Psoas muscle (tissue), 8 donors: Measurements from ENCODE around the gene YPEL3. TPM values are rescaled to one million over a fixed set of nuclear protein-coding genes. Genes with fewer than 3 reads are reported as not detected.

Experiments used
- ATAC-seq, 4 donors: fragments of 200-7000 bp; cut with Tn5 transposase; one replicate each; pipeline ENCODE4 v1.9.1; 2020; ENCODE audit warnings: moderate library complexity in 3 of 4, mild to moderate bottlenecking in 2 of 4
- DNase-seq, 2 donors: peaks; one replicate each; pipeline ENCODE4 v3.0.0-alpha.2; 2020
- H3K27ac ChIP-seq: fragments of 200-600 bp; one replicate; pipeline ENCODE4 v1.8.0; 2022
- H3K27me3 ChIP-seq, 3 donors: fragments of 200-600 bp in 1 of 3; one replicate each; pipeline versions ENCODE4 v1.6.1 to v1.8.0; 2013 to 2022; ENCODE audit warnings: low read length in 2 of 3, mild to moderate bottlenecking in 2 of 3, moderate library complexity in 1 of 3; ENCODE audit not compliant: insufficient read depth in 3 of 3
- H3K36me3 ChIP-seq, 2 donors: fragments of 200-600 bp in 1 of 2; one replicate each; pipeline versions ENCODE4 v1.6.1 to v1.8.0; 2013 to 2022; ENCODE audit warnings: low read depth in 1 of 2, mild to moderate bottlenecking in 1 of 2, moderate library complexity in 1 of 2; ENCODE audit not compliant: insufficient read depth in 1 of 2
- H3K4me1 ChIP-seq: fragments of 200-600 bp; one replicate; pipeline ENCODE4 v1.8.0; 2022
- H3K4me3 ChIP-seq: fragments of 200-600 bp; one replicate; pipeline ENCODE4 v1.8.0; 2022; ENCODE audit warnings: mild to moderate bottlenecking
- H3K9me3 ChIP-seq: fragments of 200-600 bp; one replicate; pipeline ENCODE4 v1.8.0; 2022
- CTCF ChIP-seq: fragments of 200-600 bp; IDR thresholded peaks from one replicate; pipeline ENCODE4 v1.8.0; 2022; ENCODE audit warnings: antibody characterized with exemption
- WGBS, 3 donors: extraction: QIAGEN DNeasy Blood & Tissue Kit; methylation state at CpG; one replicate each; pipeline versions ENCODE4 v1.1.6 to v1.1.7; 2013; 5-methylcytosine and 5-hydroxymethylcytosine counted together
- intact Hi-C, 2 donors: fragments of 100-400 bp; cut with DNase I; formaldehyde crosslinking; loops; one replicate each; pipeline versions ENCODE4 v1.11.0 to v1.14.2; 2022
- polyA plus RNA-seq, 3 donors: library from polyadenylated mRNA; stranded (reverse); fragments of 200-250 nt; gene quantifications; one replicate each; pipeline ENCODE4 v1.2.3, GENCODE V29; 2013
- total RNA-seq, 4 donors: library from RNA; stranded (reverse); fragmentation: NEBNext Ultra II Directional in 2 of 4; extraction: Animal tissue kit (Norgen Biotek cat#: 25700) in 2 of 4; gene quantifications; one replicate each; pipeline versions ENCODE4 v1.2.1 to v1.2.4, GENCODE V29; 2021 to 2023
- donor health status: healthy with polysubstance abuse.
- donor health status: DM: no; HTN: no; CAD: no; lungs with moderate emphysema.
- donor health status: Bipolar disorder and iron deficiency.
- donor health status: healthy.
- donor health status: DM: yes; HTN: yes; CAD: no.
- donor health status: DM: no; HTN: no; CAD: no.
- donor health status: DM: no; HTN: no; CAD: no.
- donor health status: DM: yes; HTN: yes; CAD: no.

The YPEL3 gene
- total and polyA plus RNA-seq, 7 donors = 24.8 to 156 (median 72.8) TPM

- Histone ChIP-seq H3K36me3 (peaks cover 0 to 87% of the 10 kb centered on the region in 2 donors), H3K27me3 (no peaks in the 10 kb centered on the region), H3K27ac (no peak overlapping the region), H3K9me3 (no peaks in the 10 kb centered on the region), H3K4me3 (no peak overlapping the region), H3K4me1 (peaks cover 11% of the 10 kb centered on the region)
- TF ChIP-seq CTCF = no peak
- no peak for DNase-seq
- 85 to 89% (median 88%) methylated on average over 20 of the region's 20 CpGs for WGBS, 3 donors
- intact Hi-C loops = loop anchor here in 1 of 2 donors (1.0 kb wide), 1 partner anchor 11 kb away; no protein-coding TSS in a partner anchor
- ATAC-seq = no peak
These were observed 13.4 kb downstream of the YPEL3 start for GRCh38 chr16:30082545-30083090.

- Histone ChIP-seq H3K27ac (no peak overlapping the region), H3K4me1 (peaks cover 24% of the 10 kb centered on the region), H3K9me3 (no peaks in the 10 kb centered on the region), H3K4me3 (no peak overlapping the region), H3K27me3 (no peaks in the 10 kb centered on the region), H3K36me3 (peaks cover 0 to 76% of the 10 kb centered on the region in 2 donors)
- WGBS, 3 donors = 82 to 87% (median 86%) methylated on average over 7 of the region's 7 CpGs
- intact Hi-C loops = no loop called here
- ATAC-seq = no peak
- no peak for TF ChIP-seq CTCF
- DNase-seq = no peak
These were observed 16.5 kb downstream of the YPEL3 start for GRCh38 chr16:30079480-30079879.

- WGBS, 3 donors = 80 to 83% (median 82%) methylated on average over 7 of the region's 7 CpGs
- peaks cover 24% of the 10 kb centered on the region for H3K4me1 ChIP-seq
- TF ChIP-seq CTCF = no peak
- H3K9me3 ChIP-seq = no peaks in the 10 kb centered on the region
- H3K4me3 ChIP-seq = no peak overlapping the region
- no peak for ATAC-seq
- intact Hi-C loops = no loop called here
- H3K36me3 ChIP-seq = peaks cover 0 to 69% of the 10 kb centered on the region in 2 donors
- DNase-seq = peak in 1 of 2 donors; percentile 45
- no peak overlapping the region for H3K27ac ChIP-seq
- no peaks in the 10 kb centered on the region for H3K27me3 ChIP-seq
These were observed 17.3 kb downstream of the YPEL3 start for GRCh38 chr16:30078744-30079143.

GRCh38 chr16:30077656-30078055 is 18.4 kb downstream of the YPEL3 start:
- Histone ChIP-seq H3K27me3 (no peaks in the 10 kb centered on the region), H3K4me1 (peaks cover 24% of the 10 kb centered on the region), H3K36me3 (peaks cover 2 to 65% of the 10 kb centered on the region in 2 donors), H3K27ac (peak overlapping the region; percentile 94), H3K4me3 (peak overlapping the region; percentile 76), H3K9me3 (no peaks in the 10 kb centered on the region)
- DNase-seq (peak in 1 of 2 donors; percentile 19), ATAC-seq (no peak)
- intact Hi-C loops = no loop called here
- 69 to 78% (median 77%) methylated on average over 6 of the region's 6 CpGs for WGBS, 3 donors
- TF ChIP-seq CTCF = no peak
